Left ventricle myocardium inferior (tissue), 1 donor: Measurements from ENCODE around the gene RNF149. TPM values are rescaled to one million over a fixed set of nuclear protein-coding genes. Genes with fewer than 3 reads are reported as not detected.
A peak's percentile ranks its signal among the peaks of the same experiment; 100 is the strongest.

Experiments
- DNase-seq: peaks from one replicate; pipeline ENCODE4 v3.0.0-alpha.2; 2020
- H3K27ac ChIP-seq: fragments of 200-600 bp; replicated peaks from 2 replicates; pipeline ENCODE4 v1.8.0; 2021
- H3K27me3 ChIP-seq: fragments of 200-600 bp; 2 replicates; pipeline ENCODE4 v1.8.0; 2021; ENCODE audit warnings: low read depth
- H3K36me3 ChIP-seq: fragments of 200-600 bp; 2 replicates; pipeline ENCODE4 v1.8.0; 2021
- H3K4me1 ChIP-seq: fragments of 200-600 bp; 2 replicates; pipeline ENCODE4 v1.8.0; 2021
- H3K4me3 ChIP-seq: fragments of 200-600 bp; 2 replicates; pipeline ENCODE4 v1.8.0; 2021; ENCODE audit warnings: mild to moderate bottlenecking, moderate library complexity
- H3K9me3 ChIP-seq: fragments of 200-600 bp; replicated peaks from 2 replicates; pipeline ENCODE4 v1.8.0; 2021
- CTCF ChIP-seq: fragments of 200-600 bp; IDR thresholded peaks from 2 replicates; pipeline ENCODE4 v1.8.0; 2021; ENCODE audit warnings: antibody characterized with exemption, mild to moderate bottlenecking, borderline replicate concordance
- intact Hi-C: fragments of 100-400 bp; cut with micrococcal nuclease; formaldehyde crosslinking; loops from one replicate; pipeline ENCODE4 v1.11.0; 2022
- total RNA-seq: library from RNA; stranded (reverse); fragmentation: NEBNext Ultra II Directional; extraction: Animal tissue kit (Norgen Biotek cat#: 25700); gene quantifications from one replicate; pipeline ENCODE4 v1.2.1, GENCODE V29; 2021
- donor health status: DM: no; HTN: yes; CAD: no; lungs with severe emphysema.

RNF149 gene
- total RNA-seq, 1 donor from 2014 or later = 12.0 TPM

GRCh38 chr2:101273056-101273455 is 35.4 kb downstream of the RNF149 start:
- intact Hi-C loops = no loop called here
- no peak for DNase-seq
- no peaks in the 10 kb centered on the region for H3K9me3 ChIP-seq
- H3K27me3 ChIP-seq = no peaks in the 10 kb centered on the region
- no peak for TF ChIP-seq CTCF
- peaks cover 80% of the 10 kb centered on the region for H3K36me3 ChIP-seq
- peaks cover 9% of the 10 kb centered on the region for H3K4me1 ChIP-seq
- H3K4me3 ChIP-seq = no peak overlapping the region
- H3K27ac ChIP-seq = no peak overlapping the region

GRCh38 chr2:101272045-101272784 is 36.3 kb downstream of the RNF149 start:
- Histone ChIP-seq H3K36me3 (peaks cover 81% of the 10 kb centered on the region), H3K27me3 (no peaks in the 10 kb centered on the region), H3K27ac (no peak overlapping the region), H3K4me1 (peaks cover 15% of the 10 kb centered on the region), H3K4me3 (no peak overlapping the region), H3K9me3 (no peaks in the 10 kb centered on the region)
- intact Hi-C loops = no loop called here
- TF ChIP-seq CTCF = no peak
- no peak for DNase-seq

- Histone ChIP-seq H3K27me3 (no peaks in the 10 kb centered on the region), H3K4me3 (no peak overlapping the region), H3K27ac (no peak overlapping the region), H3K4me1 (peaks cover 24% of the 10 kb centered on the region), H3K9me3 (no peaks in the 10 kb centered on the region), H3K36me3 (peaks cover 82% of the 10 kb centered on the region)
- DNase-seq = no peak
- intact Hi-C loops = no loop called here
- TF ChIP-seq CTCF = no peak
Observed at GRCh38 chr2:101270700-101271259, 37.7 kb downstream of the RNF149 start.

DNA sequence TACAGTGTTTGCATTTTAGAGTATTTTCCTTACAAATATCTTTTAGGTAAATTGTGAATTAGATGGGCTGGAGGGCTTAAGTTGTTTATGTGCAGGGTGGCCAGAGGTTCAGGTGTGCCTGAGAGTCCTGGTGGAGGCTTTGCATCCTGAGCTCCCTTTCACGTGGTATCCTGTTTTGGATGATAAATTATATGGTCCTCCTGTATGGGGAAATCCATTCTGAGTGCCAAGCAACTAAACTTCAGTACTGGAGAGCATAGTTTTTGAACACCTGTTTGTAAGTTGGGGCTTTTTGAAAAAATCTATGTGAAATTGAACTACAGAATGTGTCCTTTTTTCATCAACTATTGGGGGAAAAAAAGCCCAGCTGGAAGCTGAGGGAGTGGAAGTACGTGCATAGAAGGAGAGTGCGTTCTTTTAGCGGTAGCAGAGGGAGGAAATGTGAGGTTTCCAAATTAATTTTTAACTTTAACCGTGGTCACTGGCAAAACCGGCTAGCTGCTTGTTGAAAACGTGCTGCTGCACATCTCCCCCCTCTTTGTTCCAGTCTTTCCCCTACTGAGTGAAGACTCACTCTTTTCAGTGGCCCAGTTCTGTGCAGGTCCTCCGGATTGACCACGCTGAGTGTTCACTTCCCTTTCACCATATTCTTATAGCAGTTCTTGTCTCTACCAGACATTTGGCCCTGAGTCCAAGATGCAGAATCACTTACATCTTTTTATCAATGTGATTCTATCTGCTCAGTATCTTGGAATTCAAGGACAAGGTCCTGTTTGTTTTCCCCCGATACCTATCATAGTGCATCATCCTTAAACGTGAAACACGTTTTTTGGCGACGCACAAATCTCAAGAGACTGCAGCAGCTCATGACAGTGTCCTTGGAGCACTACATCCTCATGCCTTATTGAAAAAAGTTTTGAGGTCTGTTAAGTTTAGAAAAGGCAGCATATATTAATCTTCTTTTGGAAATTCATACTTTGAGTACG is 40.5 kb downstream of the RNF149 start:
- DNase-seq = no peak
- TF ChIP-seq CTCF = no peak
- no peaks in the 10 kb centered on the region for H3K27me3 ChIP-seq
- intact Hi-C loops = no loop called here
- H3K4me3 ChIP-seq = no peak overlapping the region
- peaks cover 39% of the 10 kb centered on the region for H3K4me1 ChIP-seq
- peaks cover 85% of the 10 kb centered on the region for H3K36me3 ChIP-seq
- no peaks in the 10 kb centered on the region for H3K9me3 ChIP-seq
- peak overlapping the region; percentile 10 for H3K27ac ChIP-seq

GRCh38 chr2:101265893-101266499 is 42.5 kb downstream of the RNF149 start:
- peak overlapping the region; percentile 74 for H3K27ac ChIP-seq
- H3K27me3 ChIP-seq = no peaks in the 10 kb centered on the region
- H3K36me3 ChIP-seq = peaks cover 76% of the 10 kb centered on the region
- intact Hi-C loops = no loop called here
- peak; percentile 22 for DNase-seq
- peaks cover 54% of the 10 kb centered on the region for H3K4me1 ChIP-seq
- no peak overlapping the region for H3K4me3 ChIP-seq
- H3K9me3 ChIP-seq = no peaks in the 10 kb centered on the region
- TF ChIP-seq CTCF = no peak
